Measurements from ENCODE around the gene COPG1.

DNA sequence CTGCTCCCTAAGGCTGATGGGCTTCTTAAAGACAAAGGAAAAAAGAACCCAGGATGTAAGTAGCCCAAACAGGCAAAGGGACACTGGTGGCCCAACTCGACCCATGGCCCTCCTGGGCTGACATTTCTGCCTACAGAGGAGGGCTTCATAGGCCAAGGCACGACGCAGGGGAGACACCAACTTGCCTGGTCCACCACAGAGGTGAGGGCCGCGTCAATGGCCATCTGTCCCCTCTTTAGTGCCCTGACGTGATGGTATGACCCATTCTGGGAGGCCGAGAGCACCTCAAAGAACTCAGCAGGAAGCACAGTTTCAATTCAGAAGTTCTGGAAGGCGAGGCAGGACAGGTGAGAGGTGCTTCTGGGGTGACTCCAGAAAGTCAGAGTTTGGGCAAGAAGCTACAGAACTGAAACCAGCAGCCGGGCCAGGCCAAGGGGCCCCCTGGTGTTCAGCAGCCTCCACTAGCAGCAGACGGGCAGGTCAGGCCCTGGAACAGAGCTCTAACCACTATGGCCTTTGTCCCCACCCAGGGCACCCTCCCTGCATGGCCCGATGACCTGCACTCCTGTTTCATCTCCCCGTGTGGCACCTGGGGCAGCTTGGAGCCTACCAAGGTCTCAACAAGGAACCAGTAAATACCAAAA is 74.4 kb downstream of the COPG1 start:
- TF ChIP-seq ZNF232 (CRISPR knock-in tag; IDR thresholded peaks at IDR 0.05) (no peak), TEAD4 (CRISPR knock-in tag; IDR thresholded peaks at IDR 0.05) (no peak), JUN (CRISPR knock-in tag; IDR thresholded peaks at IDR 0.05) (no peak), ZBTB21 (CRISPR knock-in tag; IDR thresholded peaks at IDR 0.05; ENCODE audit: borderline replicate concordance) (no peak), ZNF121 (CRISPR knock-in tag; IDR thresholded peaks at IDR 0.05) (no peak)
- TF ChIP-seq, protein P1, sequence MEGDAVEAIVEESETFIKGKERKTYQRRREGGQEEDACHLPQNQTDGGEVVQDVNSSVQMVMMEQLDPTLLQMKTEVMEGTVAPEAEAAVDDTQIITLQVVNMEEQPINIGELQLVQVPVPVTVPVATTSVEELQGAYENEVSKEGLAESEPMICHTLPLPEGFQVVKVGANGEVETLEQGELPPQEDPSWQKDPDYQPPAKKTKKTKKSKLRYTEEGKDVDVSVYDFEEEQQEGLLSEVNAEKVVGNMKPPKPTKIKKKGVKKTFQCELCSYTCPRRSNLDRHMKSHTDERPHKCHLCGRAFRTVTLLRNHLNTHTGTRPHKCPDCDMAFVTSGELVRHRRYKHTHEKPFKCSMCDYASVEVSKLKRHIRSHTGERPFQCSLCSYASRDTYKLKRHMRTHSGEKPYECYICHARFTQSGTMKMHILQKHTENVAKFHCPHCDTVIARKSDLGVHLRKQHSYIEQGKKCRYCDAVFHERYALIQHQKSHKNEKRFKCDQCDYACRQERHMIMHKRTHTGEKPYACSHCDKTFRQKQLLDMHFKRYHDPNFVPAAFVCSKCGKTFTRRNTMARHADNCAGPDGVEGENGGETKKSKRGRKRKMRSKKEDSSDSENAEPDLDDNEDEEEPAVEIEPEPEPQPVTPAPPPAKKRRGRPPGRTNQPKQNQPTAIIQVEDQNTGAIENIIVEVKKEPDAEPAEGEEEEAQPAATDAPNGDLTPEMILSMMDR (IDR thresholded peaks at IDR 0.05), result no peak
- TF ChIP-seq, protein P2, sequence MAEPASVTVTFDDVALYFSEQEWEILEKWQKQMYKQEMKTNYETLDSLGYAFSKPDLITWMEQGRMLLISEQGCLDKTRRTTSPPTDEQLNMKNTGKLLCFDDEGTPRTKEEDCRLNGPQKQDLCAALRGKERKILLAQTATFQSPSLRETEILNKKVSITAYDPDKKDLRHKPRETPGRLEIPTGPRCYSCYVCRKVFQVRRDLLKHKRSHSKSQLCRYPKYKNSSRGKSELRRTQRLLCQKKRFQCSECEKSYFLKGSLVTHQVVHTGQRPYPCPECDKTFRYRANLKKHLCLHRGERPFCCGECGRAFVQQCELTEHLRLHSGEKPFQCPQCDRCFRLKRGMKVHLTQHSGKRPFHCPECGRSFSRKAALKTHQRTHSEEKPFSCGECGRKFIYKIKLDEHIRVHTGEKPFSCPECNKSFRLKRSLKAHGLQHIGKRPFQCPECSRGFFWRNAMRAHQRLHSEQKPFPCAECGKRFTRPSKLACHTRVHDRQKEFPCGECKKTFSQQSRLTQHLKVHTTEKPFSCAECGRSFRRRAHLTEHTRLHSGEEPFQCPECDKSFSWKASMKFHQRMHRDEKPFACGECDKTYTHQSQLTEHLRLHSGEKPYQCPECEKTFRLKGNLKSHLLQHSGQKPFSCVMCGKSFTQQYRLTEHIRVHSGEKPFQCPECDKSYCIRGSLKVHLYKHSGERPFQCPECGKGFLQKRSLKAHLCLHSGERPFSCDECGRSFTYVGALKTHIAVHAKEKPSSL (CRISPR knock-in tag; conservative IDR thresholded peaks at IDR 0.05), result no peak
- TF ChIP-seq, protein P3, sequence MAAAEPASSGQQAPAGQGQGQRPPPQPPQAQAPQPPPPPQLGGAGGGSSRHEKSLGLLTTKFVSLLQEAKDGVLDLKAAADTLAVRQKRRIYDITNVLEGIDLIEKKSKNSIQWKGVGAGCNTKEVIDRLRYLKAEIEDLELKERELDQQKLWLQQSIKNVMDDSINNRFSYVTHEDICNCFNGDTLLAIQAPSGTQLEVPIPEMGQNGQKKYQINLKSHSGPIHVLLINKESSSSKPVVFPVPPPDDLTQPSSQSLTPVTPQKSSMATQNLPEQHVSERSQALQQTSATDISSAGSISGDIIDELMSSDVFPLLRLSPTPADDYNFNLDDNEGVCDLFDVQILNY (CRISPR knock-in tag; IDR thresholded peaks at IDR 0.05), result no peak
